Neuronal stem cell (in vitro differentiated cells): Measurements from ENCODE around the gene TCN1.

ENCODE experiments used
- DNase-seq: peaks from one replicate; pipeline ENCODE4 v3.0.0-alpha.2; 2013; ENCODE audit warnings: low spot score
- H2AFZ ChIP-seq: one replicate; pipeline ENCODE4 v1.6.1; 2013; ENCODE audit warnings: mild to moderate bottlenecking, low read length, inconsistent platforms
- H2AK5ac ChIP-seq: 2 replicates; pipeline ENCODE4 v1.6.1; 2013; ENCODE audit warnings: low read depth, mild to moderate bottlenecking, inconsistent platforms, low read length, moderate library complexity, mixed read lengths
- H2BK120ac ChIP-seq: 2 replicates; pipeline ENCODE4 v1.6.1; 2013; ENCODE audit warnings: low read depth, mild to moderate bottlenecking, inconsistent platforms, low read length, moderate library complexity, mixed read lengths
- H2BK12ac ChIP-seq: one replicate; pipeline ENCODE4 v1.6.1; 2013; ENCODE audit warnings: low read length, inconsistent platforms
- H2BK15ac ChIP-seq: 2 replicates; pipeline ENCODE4 v1.6.1; 2013; ENCODE audit warnings: mild to moderate bottlenecking, low read length, inconsistent platforms, mixed read lengths
- H2BK5ac ChIP-seq: one replicate; pipeline ENCODE4 v1.6.1; 2013; ENCODE audit warnings: inconsistent platforms, mild to moderate bottlenecking, low read length, moderate library complexity
- H3K14ac ChIP-seq: one replicate; pipeline ENCODE4 v1.6.1; 2013; ENCODE audit warnings: low read length, inconsistent platforms
- H3K18ac ChIP-seq: 2 replicates; pipeline ENCODE4 v1.6.1; 2013; ENCODE audit warnings: low read length, inconsistent platforms
- H3K23ac ChIP-seq: 2 replicates; pipeline ENCODE4 v1.6.1; 2013; ENCODE audit warnings: low read depth, mild to moderate bottlenecking, mixed read lengths, low read length, inconsistent platforms; ENCODE audit not compliant: poor library complexity
- H3K27ac ChIP-seq: replicated peaks from 3 replicates; pipeline ENCODE4 v1.5.1; 2013; ENCODE audit warnings: low read length, inconsistent platforms
- H3K27me3 ChIP-seq, 3 experiments: 2 replicates each; pipeline ENCODE4 v1.6.1; 2013; ENCODE audit warnings: low read length in 3 of 3, mild to moderate bottlenecking in 2 of 3, inconsistent platforms in 1 of 3, low read depth in 1 of 3, mixed read lengths in 1 of 3, moderate library complexity in 1 of 3; ENCODE audit not compliant: control insufficient read depth in 3 of 3, insufficient read depth in 3 of 3
- H3K36me3 ChIP-seq, 2 donors: replicated peaks in 1 of 2; 2 replicates each; pipeline ENCODE4 v1.6.1; 2013; ENCODE audit warnings: low read length in 2 of 2; ENCODE audit not compliant: control insufficient read depth in 2 of 2, insufficient read depth in 2 of 2
- H3K4ac ChIP-seq: 2 replicates; pipeline ENCODE4 v1.6.1; 2013; ENCODE audit warnings: inconsistent platforms, mild to moderate bottlenecking, low read length, moderate library complexity
- H3K4me1 ChIP-seq, 2 donors: 1 replicate in 1 of 2; 2 replicates in 1 of 2; pipeline ENCODE4 v1.6.1; 2013; ENCODE audit warnings: low read length in 2 of 2, low read depth in 1 of 2; ENCODE audit not compliant: control insufficient read depth in 2 of 2, insufficient read depth in 1 of 2
- H3K4me2 ChIP-seq: one replicate; pipeline ENCODE4 v1.6.1; 2013; ENCODE audit warnings: mild to moderate bottlenecking, low read length, inconsistent platforms; ENCODE audit not compliant: insufficient read depth, poor library complexity, severe bottlenecking
- H3K4me3 ChIP-seq, 2 donors: 2 replicates each; pipeline ENCODE4 v1.5.1; 2013; ENCODE audit warnings: low read length in 2 of 2, mild to moderate bottlenecking in 2 of 2, inconsistent platforms in 1 of 2, moderate library complexity in 1 of 2
- H3K79me1 ChIP-seq: one replicate; pipeline ENCODE4 v1.6.1; 2013; ENCODE audit warnings: low read depth, mild to moderate bottlenecking, inconsistent platforms, low read length, moderate library complexity
- H3K9ac ChIP-seq: one replicate; pipeline ENCODE4 v1.6.1; 2013; ENCODE audit warnings: mild to moderate bottlenecking, low read depth, low read length, inconsistent platforms; ENCODE audit not compliant: poor library complexity
- H3K9me3 ChIP-seq, 2 donors: replicated peaks in 1 of 2; 2 replicates each; pipeline versions ENCODE3 to v1.6.1; 2013; ENCODE audit warnings: low read length in 2 of 2, mild to moderate bottlenecking in 2 of 2, inconsistent platforms in 1 of 2, low read depth in 1 of 2, mixed read lengths in 1 of 2, moderate library complexity in 1 of 2; ENCODE audit not compliant: control insufficient read depth in 2 of 2, insufficient read depth in 1 of 2
- H4K8ac ChIP-seq: one replicate; pipeline ENCODE4 v1.6.1; 2013; ENCODE audit warnings: low read depth, mild to moderate bottlenecking, inconsistent platforms, low read length, moderate library complexity
- H4K91ac ChIP-seq: one replicate; pipeline ENCODE4 v1.6.1; 2013; ENCODE audit warnings: low read length, low read depth, mild to moderate bottlenecking, inconsistent platforms; ENCODE audit not compliant: poor library complexity
- WGBS, 2 donors: extraction: QIAGEN DNeasy Blood & Tissue Kit; methylation state at CpG; one replicate each; pipeline ENCODE4 v1.1.7; 2013; ENCODE audit warnings: missing lambda C conversion rate in 2 of 2, mixed read lengths in 1 of 2; ENCODE audit not compliant: insufficient read length in 2 of 2, insufficient replicate concordance in 1 of 2; ENCODE audit errors: extremely low coverage in 2 of 2; 5-methylcytosine and 5-hydroxymethylcytosine counted together

The TCN1 gene

GRCh38 chr11:59872076-59872475 lies 5.8 kb upstream of the TCN1 start:
- Histone ChIP-seq H3K18ac (no peak overlapping the region), H3K36me3 (no peaks in the 10 kb centered on the region), H2BK12ac (no peak overlapping the region), H3K14ac (no peak overlapping the region), H3K4me2 (no peak overlapping the region), H3K4ac (no peak overlapping the region), H2BK120ac (no peak overlapping the region), H2BK15ac (no peak overlapping the region), H3K27me3 (no peaks in the 10 kb centered on the region), H4K91ac (no peak overlapping the region), H2AK5ac (no peak overlapping the region), H3K4me3 (no peak overlapping the region), H3K4me1 (no peaks in the 10 kb centered on the region), H2AFZ (no peak overlapping the region), H3K9ac (no peak overlapping the region), H4K8ac (no peak overlapping the region), H3K23ac (no peak overlapping the region), H3K9me3 (no peaks in the 10 kb centered on the region), H3K79me1 (no peaks in the 10 kb centered on the region), H2BK5ac (no peak overlapping the region), H3K27ac (no peak overlapping the region)
- no peak for DNase-seq

- H3K9ac ChIP-seq: no peak overlapping the region
- no peak overlapping the region for H4K8ac ChIP-seq
- H3K4me3 ChIP-seq: no peak overlapping the region
- H3K4me2 ChIP-seq: no peak overlapping the region
- H3K36me3 ChIP-seq: no peaks in the 10 kb centered on the region
- no peak overlapping the region for H3K27ac ChIP-seq
- H2BK5ac ChIP-seq: no peak overlapping the region
- H3K79me1 ChIP-seq: no peaks in the 10 kb centered on the region
- DNase-seq: no peak
- H3K4ac ChIP-seq: no peak overlapping the region
- no peak overlapping the region for H2BK12ac ChIP-seq
- no peak overlapping the region for H3K14ac ChIP-seq
- H2AK5ac ChIP-seq: no peak overlapping the region
- no peak overlapping the region for H2BK120ac ChIP-seq
- H2AFZ ChIP-seq: no peak overlapping the region
- WGBS, 2 donors: no CpG with 5 or more reads among the region's 2 CpGs
- no peaks in the 10 kb centered on the region for H3K9me3 ChIP-seq
- no peaks in the 10 kb centered on the region for H3K4me1 ChIP-seq
- no peaks in the 10 kb centered on the region for H3K27me3 ChIP-seq
- no peak overlapping the region for H4K91ac ChIP-seq
- no peak overlapping the region for H3K23ac ChIP-seq
- H2BK15ac ChIP-seq: no peak overlapping the region
- no peak overlapping the region for H3K18ac ChIP-seq
These were observed 1.7 kb upstream of the TCN1 start for GRCh38 chr11:59867946-59868345.

- no peaks in the 10 kb centered on the region for H3K4me1 ChIP-seq
- no peak overlapping the region for H4K8ac ChIP-seq
- no peak overlapping the region for H3K4ac ChIP-seq
- H2AFZ ChIP-seq: no peak overlapping the region
- H3K36me3 ChIP-seq: no peaks in the 10 kb centered on the region
- H4K91ac ChIP-seq: no peak overlapping the region
- H2BK15ac ChIP-seq: no peak overlapping the region
- H3K9ac ChIP-seq: no peak overlapping the region
- H3K14ac ChIP-seq: no peak overlapping the region
- no peak overlapping the region for H3K18ac ChIP-seq
- H3K23ac ChIP-seq: no peak overlapping the region
- no peak overlapping the region for H3K4me3 ChIP-seq
- no peak overlapping the region for H2BK120ac ChIP-seq
- WGBS, 2 donors: no CpG with 5 or more reads among the region's 1 CpG
- no peaks in the 10 kb centered on the region for H3K9me3 ChIP-seq
- H3K79me1 ChIP-seq: no peaks in the 10 kb centered on the region
- H3K27me3 ChIP-seq: no peaks in the 10 kb centered on the region
- no peak overlapping the region for H3K27ac ChIP-seq
- no peak overlapping the region for H2BK5ac ChIP-seq
- H2AK5ac ChIP-seq: no peak overlapping the region
- H3K4me2 ChIP-seq: no peak overlapping the region
- no peak overlapping the region for H2BK12ac ChIP-seq
- no peak for DNase-seq
These were observed 549 bp upstream of the TCN1 start for GRCh38 chr11:59866836-59867235.

- Histone ChIP-seq H2BK5ac (no peak overlapping the region), H3K36me3 (no peaks in the 10 kb centered on the region), H3K9me3 (no peaks in the 10 kb centered on the region), H3K4me2 (no peak overlapping the region), H3K4me1 (no peaks in the 10 kb centered on the region), H2BK15ac (no peak overlapping the region), H2BK120ac (no peak overlapping the region), H2AFZ (no peak overlapping the region), H2BK12ac (no peak overlapping the region), H3K27me3 (no peaks in the 10 kb centered on the region), H3K4ac (no peak overlapping the region), H2AK5ac (no peak overlapping the region), H3K27ac (no peak overlapping the region), H4K91ac (no peak overlapping the region), H3K18ac (no peak overlapping the region), H3K9ac (no peak overlapping the region), H3K14ac (no peak overlapping the region), H4K8ac (no peak overlapping the region), H3K79me1 (no peaks in the 10 kb centered on the region), H3K4me3 (no peak overlapping the region), H3K23ac (no peak overlapping the region)
- no CpG with 5 or more reads among the region's 1 CpG for WGBS, 2 donors
- DNase-seq: no peak
These were observed 1.3 kb downstream of the TCN1 start for GRCh38 chr11:59865031-59865430.
